ENCODE measurements around the gene AFAP1. TPM values are rescaled to one million over a fixed set of nuclear protein-coding genes. Genes with fewer than 3 reads are reported as not detected.

AFAP1 gene, protein sequence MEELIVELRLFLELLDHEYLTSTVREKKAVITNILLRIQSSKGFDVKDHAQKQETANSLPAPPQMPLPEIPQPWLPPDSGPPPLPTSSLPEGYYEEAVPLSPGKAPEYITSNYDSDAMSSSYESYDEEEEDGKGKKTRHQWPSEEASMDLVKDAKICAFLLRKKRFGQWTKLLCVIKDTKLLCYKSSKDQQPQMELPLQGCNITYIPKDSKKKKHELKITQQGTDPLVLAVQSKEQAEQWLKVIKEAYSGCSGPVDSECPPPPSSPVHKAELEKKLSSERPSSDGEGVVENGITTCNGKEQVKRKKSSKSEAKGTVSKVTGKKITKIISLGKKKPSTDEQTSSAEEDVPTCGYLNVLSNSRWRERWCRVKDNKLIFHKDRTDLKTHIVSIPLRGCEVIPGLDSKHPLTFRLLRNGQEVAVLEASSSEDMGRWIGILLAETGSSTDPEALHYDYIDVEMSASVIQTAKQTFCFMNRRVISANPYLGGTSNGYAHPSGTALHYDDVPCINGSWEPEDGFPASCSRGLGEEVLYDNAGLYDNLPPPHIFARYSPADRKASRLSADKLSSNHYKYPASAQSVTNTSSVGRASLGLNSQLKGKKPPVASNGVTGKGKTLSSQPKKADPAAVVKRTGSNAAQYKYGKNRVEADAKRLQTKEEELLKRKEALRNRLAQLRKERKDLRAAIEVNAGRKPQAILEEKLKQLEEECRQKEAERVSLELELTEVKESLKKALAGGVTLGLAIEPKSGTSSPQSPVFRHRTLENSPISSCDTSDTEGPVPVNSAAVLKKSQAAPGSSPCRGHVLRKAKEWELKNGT
- total RNA-seq: 10 to 100 TPM; 18.2 to 22.5 TPM
- 24.1 TPM for polyA plus RNA-seq (2013, experiment 1 of 2)
- 22.7 TPM for polyA plus RNA-seq (2013, experiment 2 of 2)
- long read RNA-seq, experiment 1, partial matches to known transcripts: 0 of 5 reads
- long read RNA-seq, experiment 1, other reads (novel, unspliced or antisense): 5 of 5 reads
- long read RNA-seq, experiment 2, full-length matches to known transcripts: 9 of 24 reads
- long read RNA-seq, experiment 2, partial matches to known transcripts: 7 of 24 reads
- long read RNA-seq, experiment 2, other reads (novel, unspliced or antisense): 8 of 24 reads
- long read RNA-seq, experiment 3, full-length matches to known transcripts: 25 of 44 reads
- long read RNA-seq, experiment 3, partial matches to known transcripts: 7 of 44 reads
- long read RNA-seq, experiment 3, other reads (novel, unspliced or antisense): 12 of 44 reads
- long read RNA-seq, experiment 4, partial matches to known transcripts: 0 of 1 reads
- long read RNA-seq, experiment 4, other reads (novel, unspliced or antisense): 1 of 1 reads

DNA sequence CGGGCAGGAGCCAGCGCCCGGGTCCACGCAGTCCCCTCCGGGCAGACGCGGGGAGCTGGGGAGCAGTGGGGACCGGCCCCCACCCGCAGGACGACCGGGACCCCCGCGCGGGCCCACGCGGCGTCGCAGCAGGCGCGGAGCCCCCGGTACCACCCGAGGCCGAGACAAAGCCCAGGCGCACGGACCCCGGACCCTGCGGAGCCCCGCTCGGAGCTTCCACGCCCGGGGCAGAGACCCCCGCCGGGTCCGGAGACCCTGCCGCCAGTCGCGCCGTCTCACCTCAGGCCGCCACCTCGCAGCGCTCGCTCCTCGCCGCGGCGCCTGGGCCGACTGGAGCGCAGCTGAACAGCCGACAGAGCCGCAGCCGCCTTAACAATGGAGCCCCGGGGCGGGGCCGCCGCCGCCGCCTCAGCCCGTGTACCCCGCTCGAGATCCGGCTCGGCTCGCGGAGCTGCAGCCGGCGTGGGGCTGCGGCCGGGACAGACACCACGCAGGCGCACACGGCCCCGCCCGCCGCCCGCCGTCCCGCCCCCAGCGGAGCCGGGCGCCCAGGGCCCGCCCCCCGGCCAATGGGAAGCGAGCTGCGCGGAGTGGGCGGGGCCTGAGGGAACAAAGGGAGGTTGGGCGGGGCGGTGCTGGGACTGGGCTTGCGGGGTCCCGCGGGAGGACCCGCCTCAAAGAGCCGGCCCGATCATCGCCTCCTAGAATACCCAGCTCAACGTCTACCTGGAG is at the start of gene AFAP1:
Gene AFAP1, minus strand, starts transcription at position 485 of the 732 bp plus-strand sequence. CDS start 67,783 bp downstream, outside the sequence.
- WGBS, 2 experiments (ENCODE audit: insufficient coverage in 1 of 2, insufficient read length in 1 of 2): 0% methylated on average over 39 to 96 of the region's 96 CpGs
- H3K27ac Mint-ChIP-seq: peak within 1 kb of the TSS; percentile 92

DNA sequence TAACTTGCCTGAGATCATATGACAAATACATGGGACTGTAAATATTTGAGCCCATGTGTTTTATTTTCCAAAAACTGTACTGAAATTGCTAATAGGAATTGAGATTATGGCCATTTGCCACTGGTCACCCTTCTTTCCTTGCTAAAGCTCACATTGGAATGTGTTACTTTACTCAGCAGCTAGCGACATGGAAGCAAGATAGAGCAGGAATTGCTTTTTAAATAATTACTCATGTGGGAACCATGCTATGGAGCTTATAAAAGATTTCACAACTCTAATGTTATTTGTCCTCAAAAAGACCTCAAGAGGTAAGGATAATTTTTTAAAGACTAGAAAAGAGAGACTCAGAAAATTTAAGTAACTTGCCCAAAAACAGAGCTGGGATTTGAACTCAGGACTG is 48.8 kb upstream of the AFAP1 start:
- Histone ChIP-seq H3K36me3 (ENCODE audit: control insufficient read depth, insufficient read depth, low read length) (no peaks in the 10 kb centered on the region), H3K27me3 (ENCODE audit: control insufficient read depth, insufficient read depth, low read length, poor library complexity, severe bottlenecking) (no peaks in the 10 kb centered on the region), H3K9me3 (ENCODE audit: control insufficient read depth, low read length) (no peaks in the 10 kb centered on the region), H3K4me3 (ENCODE audit: low read length) (no peak overlapping the region), H3K4me1 (ENCODE audit: control insufficient read depth, insufficient read depth, low read length) (no peaks in the 10 kb centered on the region), H3K9ac (ENCODE audit: extremely low read depth, low read length, poor library complexity, severe bottlenecking) (no peak overlapping the region), H3K27ac (ENCODE audit: low read depth, low read length) (no peak overlapping the region)
- no peak for DNase-seq
- Mint-ChIP-seq H3K36me3 (ENCODE audit: low read depth) (no peaks in the 10 kb centered on the region), H3K27me3 (ENCODE audit: insufficient read depth) (no peaks in the 10 kb centered on the region), H3K4me3 (no peak overlapping the region), H3K9me3 (no peaks in the 10 kb centered on the region), H3K4me1 (peaks cover 3% of the 10 kb centered on the region), H3K27ac (no peak overlapping the region)
- WGBS, 2 experiments (ENCODE audit: insufficient coverage in 1 of 2, insufficient read length in 1 of 2): 100% methylated on average over 1 of the region's 1 CpG; no CpG with 5 or more reads in 1 of the 2 experiments
- TF ChIP-seq, protein P1, sequence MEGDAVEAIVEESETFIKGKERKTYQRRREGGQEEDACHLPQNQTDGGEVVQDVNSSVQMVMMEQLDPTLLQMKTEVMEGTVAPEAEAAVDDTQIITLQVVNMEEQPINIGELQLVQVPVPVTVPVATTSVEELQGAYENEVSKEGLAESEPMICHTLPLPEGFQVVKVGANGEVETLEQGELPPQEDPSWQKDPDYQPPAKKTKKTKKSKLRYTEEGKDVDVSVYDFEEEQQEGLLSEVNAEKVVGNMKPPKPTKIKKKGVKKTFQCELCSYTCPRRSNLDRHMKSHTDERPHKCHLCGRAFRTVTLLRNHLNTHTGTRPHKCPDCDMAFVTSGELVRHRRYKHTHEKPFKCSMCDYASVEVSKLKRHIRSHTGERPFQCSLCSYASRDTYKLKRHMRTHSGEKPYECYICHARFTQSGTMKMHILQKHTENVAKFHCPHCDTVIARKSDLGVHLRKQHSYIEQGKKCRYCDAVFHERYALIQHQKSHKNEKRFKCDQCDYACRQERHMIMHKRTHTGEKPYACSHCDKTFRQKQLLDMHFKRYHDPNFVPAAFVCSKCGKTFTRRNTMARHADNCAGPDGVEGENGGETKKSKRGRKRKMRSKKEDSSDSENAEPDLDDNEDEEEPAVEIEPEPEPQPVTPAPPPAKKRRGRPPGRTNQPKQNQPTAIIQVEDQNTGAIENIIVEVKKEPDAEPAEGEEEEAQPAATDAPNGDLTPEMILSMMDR (conservative IDR thresholded peaks at IDR 0.05): no peak

More for the DNA sequence above, at the start of gene AFAP1:
- H3K9me3 ChIP-seq (ENCODE audit: control insufficient read depth, low read length): no peaks in the 10 kb centered on the region
- no peaks in the 10 kb centered on the region for H3K27me3 Mint-ChIP-seq (ENCODE audit: insufficient read depth)
- H3K36me3 ChIP-seq (ENCODE audit: control insufficient read depth, insufficient read depth, low read length): no peaks in the 10 kb centered on the region
- TF ChIP-seq, protein P1 (conservative IDR thresholded peaks at IDR 0.05): no peak
- peak; percentile 96 for DNase-seq
- no peaks in the 10 kb centered on the region for H3K9me3 Mint-ChIP-seq
- no peaks in the 10 kb centered on the region for H3K36me3 Mint-ChIP-seq (ENCODE audit: low read depth)
- no peaks in the 10 kb centered on the region for H3K4me1 ChIP-seq (ENCODE audit: control insufficient read depth, insufficient read depth, low read length)
- no peaks in the 10 kb centered on the region for H3K27me3 ChIP-seq (ENCODE audit: control insufficient read depth, insufficient read depth, low read length, poor library complexity, severe bottlenecking)
- peak within 1 kb of the TSS; percentile 90 for H3K4me3 ChIP-seq (ENCODE audit: low read length)
- peak within 1 kb of the TSS; percentile 79 for H3K27ac ChIP-seq (ENCODE audit: low read depth, low read length)
- H3K9ac ChIP-seq (ENCODE audit: extremely low read depth, low read length, poor library complexity, severe bottlenecking): peak within 1 kb of the TSS; percentile 69
- H3K4me1 Mint-ChIP-seq: peaks cover 32% of the 10 kb centered on the region
- H3K4me3 Mint-ChIP-seq: peak within 1 kb of the TSS; percentile 62
